Spleen (tissue), 13 donors: ENCODE results near the gene TBC1D3. TPM values are rescaled to one million over a fixed set of nuclear protein-coding genes. Genes with fewer than 3 reads are reported as not detected.
"Not testable (repeated sequence)": the region's sequence is repeated elsewhere in the genome, so short reads cannot be mapped to it uniquely, and the experiment has no call there.

Source experiments
- DNase-seq: peaks from one replicate; pipeline ENCODE4 v3.0.0-alpha.2; 2020
- H3K27ac ChIP-seq, 8 donors: fragments of 200-600 bp; sonication (generic) in 7 of 8; 1 replicate in 4 of 8; 2 replicates in 4 of 8; pipeline versions ENCODE4 v1.5.0 to v1.8.0; 2016 to 2021; ENCODE audit warnings: inconsistent platforms in 4 of 8, mild to moderate bottlenecking in 4 of 8, moderate library complexity in 1 of 8
- H3K27me3 ChIP-seq, 7 donors: fragments of 200-600 bp; sonication (generic) in 6 of 7; replicated peaks in 1 of 7; 1 replicate in 4 of 7; 2 replicates in 3 of 7; pipeline versions ENCODE4 v1.5.0 to v1.8.0; 2016 to 2021; ENCODE audit warnings: inconsistent platforms in 3 of 7, mild to moderate bottlenecking in 1 of 7
- H3K36me3 ChIP-seq, 6 donors: fragments of 200-600 bp; sonication (generic) in 5 of 6; 1 replicate in 4 of 6; 2 replicates in 2 of 6; pipeline versions ENCODE4 v1.5.0 to v1.8.0; 2016 to 2021; ENCODE audit warnings: inconsistent platforms in 2 of 6
- H3K4me1 ChIP-seq, 6 donors: fragments of 200-600 bp; sonication (generic) in 5 of 6; 1 replicate in 3 of 6; 2 replicates in 3 of 6; pipeline versions ENCODE4 v1.5.0 to v1.8.0; 2016 to 2021; ENCODE audit warnings: inconsistent platforms in 3 of 6
- H3K4me3 ChIP-seq, 8 donors: fragments of 200-600 bp; sonication (generic) in 7 of 8; 1 replicate in 4 of 8; 2 replicates in 4 of 8; pipeline versions ENCODE4 v1.5.0 to v1.8.0; 2016 to 2021; ENCODE audit warnings: inconsistent platforms in 4 of 8, mild to moderate bottlenecking in 4 of 8, moderate library complexity in 2 of 8
- H3K9me3 ChIP-seq, 8 donors: fragments of 200-600 bp; sonication (generic) in 7 of 8; 1 replicate in 4 of 8; 2 replicates in 4 of 8; pipeline versions ENCODE4 v1.5.0 to v1.8.0; 2016 to 2021; ENCODE audit warnings: inconsistent platforms in 4 of 8
- WGBS, 5 donors: extraction: QIAGEN DNeasy Blood & Tissue Kit in 3 of 5; methylation state at CpG; one replicate each; pipeline versions ENCODE4 v1.1.5 to v1.1.7; 2013 to 2018; 5-methylcytosine and 5-hydroxymethylcytosine counted together
- intact Hi-C: fragments of 100-400 bp; cut with DNase I; formaldehyde crosslinking; loops from one replicate; pipeline ENCODE4 v1.15.0; 2023; ENCODE audit warnings: low total_unique reads
- long read RNA-seq, 2 donors: transcript quantifications; one replicate each; lab custom pipeline, GENCODE V29; 2026
- polyA plus RNA-seq, 3 donors: library from polyadenylated mRNA; stranded (reverse); fragments of 200-250 nt; gene quantifications; one replicate each; pipeline ENCODE4 v1.2.1, GENCODE V29; 2013
- small RNA-seq, 4 donors: library from RNA; depleted of rRNA; stranded (forward); fragments of <200 nt; gene quantifications; one replicate each; pipeline ENCODE3, GENCODE V24; 2016
- total RNA-seq, 7 donors: library from RNA; depleted of rRNA in 3 of 7; stranded (reverse); fragments of >200 nt in 3 of 7; fragmentation: NEBNext Ultra II Directional in 4 of 7; extraction: Animal tissue kit (Norgen Biotek cat#: 25700) in 4 of 7; gene quantifications; one replicate each; pipeline versions ENCODE4 v1.1.0 to v1.2.1, GENCODE V29; 2016 to 2021
- donor health status: healthy with polysubstance abuse.
- donor health status: DM: no; HTN: no; CAD: no; lungs with moderate emphysema.
- donor health status: DM: no; HTN: no; CAD: no.
- donor health status: Bipolar disorder and iron deficiency.
- donor health status: healthy.
- donor health status: DM: no; HTN: no; CAD: no.
- donor health status: DM: yes; HTN: yes; CAD: no.

Gene TBC1D3
- not detected for total RNA-seq
- polyA plus RNA-seq = not detected
- long read RNA-seq, donor 1 = 0 reads
- long read RNA-seq, donor 2 = 0 reads

DNA sequence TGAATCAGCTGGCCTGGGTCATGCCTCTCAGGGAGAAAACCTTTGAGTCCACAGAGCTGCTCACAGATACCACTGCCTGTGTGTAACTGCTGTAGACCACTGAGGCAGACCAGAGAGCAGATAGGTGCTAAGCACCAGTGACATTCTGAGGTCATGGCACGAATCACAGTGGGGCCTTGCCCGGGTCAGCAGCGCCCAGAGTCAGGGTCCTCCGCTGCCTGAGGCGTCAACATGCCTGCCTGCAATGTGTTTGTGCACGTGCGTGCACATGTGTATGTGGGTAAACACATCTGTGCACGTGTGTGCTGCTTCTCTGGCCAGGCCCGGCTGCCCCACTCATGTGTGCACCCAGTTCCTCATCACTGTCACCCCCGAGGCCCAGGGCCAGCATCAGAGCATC is at the start of gene TBC1D3:
Gene TBC1D3, minus strand, starts transcription at position 101 of the 400 bp plus-strand sequence. CDS start 1,526 bp downstream, outside the sequence.
- H3K4me1 ChIP-seq, H3K36me3 ChIP-seq, H3K27me3 ChIP-seq, H3K27ac ChIP-seq, H3K4me3 ChIP-seq, H3K9me3 ChIP-seq, DNase-seq, intact Hi-C loops: not testable (repeated sequence)
- WGBS, 5 donors = no CpG with 5 or more reads among the region's 10 CpGs

DNA sequence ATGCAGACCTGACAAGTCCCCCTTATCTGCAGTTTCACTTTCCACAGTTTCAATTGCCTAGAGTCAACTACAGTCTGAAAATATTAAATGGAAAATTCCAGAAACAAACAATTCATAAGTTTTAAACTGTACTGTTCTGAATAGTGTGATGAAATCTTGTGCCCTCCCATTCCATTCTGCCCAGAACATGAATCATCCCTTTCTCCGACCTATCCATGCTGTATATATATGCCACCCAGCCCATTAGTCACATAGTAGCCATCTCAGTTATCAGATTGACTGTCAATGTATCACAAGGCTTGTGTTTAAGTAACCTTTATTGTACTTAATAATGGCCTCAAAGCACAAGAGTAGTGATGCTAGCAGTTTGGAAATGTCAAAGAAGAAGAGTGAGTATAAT is 40.4 kb upstream of the TBC1D3 start:
- no CpG with 5 or more reads among the region's 1 CpG for WGBS, 5 donors
- H3K27ac ChIP-seq, DNase-seq, H3K27me3 ChIP-seq, H3K4me3 ChIP-seq, H3K4me1 ChIP-seq, intact Hi-C loops, H3K36me3 ChIP-seq, H3K9me3 ChIP-seq: not testable (repeated sequence)

DNA sequence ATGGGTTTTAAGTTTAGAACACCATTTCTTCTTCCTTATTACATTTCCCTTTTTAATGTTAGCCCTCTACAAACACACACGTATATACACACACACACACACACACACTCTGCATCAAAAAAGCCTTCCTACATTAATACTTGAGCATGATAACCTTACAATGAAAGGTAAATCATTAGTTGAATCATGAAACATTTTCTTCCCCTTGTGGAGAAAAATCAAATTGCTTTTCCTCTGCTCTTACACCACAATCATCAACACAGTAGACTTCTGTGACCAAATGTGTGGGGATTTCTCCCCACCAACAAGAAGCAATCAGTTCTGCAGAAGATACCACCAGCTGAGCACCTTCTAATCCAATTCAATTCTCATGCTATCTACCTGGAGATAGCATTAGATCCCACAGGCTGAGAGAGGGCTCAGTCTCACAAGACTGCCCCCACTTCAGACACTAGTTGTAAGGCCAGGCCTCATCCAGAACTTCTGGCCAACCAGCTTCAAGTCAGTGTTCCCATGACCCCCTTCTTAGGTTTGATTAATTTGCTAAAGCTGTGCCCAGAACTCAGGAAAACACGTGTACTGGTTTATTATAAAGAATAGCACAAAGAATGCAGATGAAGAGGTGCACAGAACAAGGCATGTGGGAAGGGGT is 33.6 kb upstream of the TBC1D3 start:
- no CpG with 5 or more reads among the region's 2 CpGs for whole genome bisulfite sequencing, 5 donors
- H3K27me3 ChIP-seq, H3K36me3 ChIP-seq, H3K27ac ChIP-seq, DNase-seq, intact Hi-C loops, H3K4me1 ChIP-seq, H3K9me3 ChIP-seq, H3K4me3 ChIP-seq: not testable (repeated sequence)

DNA sequence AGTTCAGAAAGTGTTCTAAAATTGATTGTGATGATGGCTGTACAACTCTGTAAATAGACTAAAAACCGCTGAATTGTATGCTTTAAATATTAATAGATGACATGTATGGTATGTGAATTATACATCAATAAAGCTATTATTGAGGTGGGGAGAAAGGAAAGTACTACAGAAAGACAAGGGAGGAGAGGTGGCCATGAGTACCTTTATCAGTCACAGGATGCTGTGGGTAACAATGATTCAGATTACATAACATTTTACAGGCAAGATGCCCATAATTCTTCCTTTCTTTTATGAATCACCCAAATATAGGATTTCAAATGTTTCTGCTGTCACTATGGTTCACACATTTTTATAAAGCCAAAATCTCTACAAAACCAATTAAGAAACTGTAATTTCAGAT is 28.5 kb upstream of the TBC1D3 start:
- DNase-seq, H3K36me3 ChIP-seq, H3K27me3 ChIP-seq, H3K4me3 ChIP-seq, H3K27ac ChIP-seq, intact Hi-C loops, H3K9me3 ChIP-seq, H3K4me1 ChIP-seq: not testable (repeated sequence)
- WGBS, 5 donors = no CpG with 5 or more reads among the region's 1 CpG

DNA sequence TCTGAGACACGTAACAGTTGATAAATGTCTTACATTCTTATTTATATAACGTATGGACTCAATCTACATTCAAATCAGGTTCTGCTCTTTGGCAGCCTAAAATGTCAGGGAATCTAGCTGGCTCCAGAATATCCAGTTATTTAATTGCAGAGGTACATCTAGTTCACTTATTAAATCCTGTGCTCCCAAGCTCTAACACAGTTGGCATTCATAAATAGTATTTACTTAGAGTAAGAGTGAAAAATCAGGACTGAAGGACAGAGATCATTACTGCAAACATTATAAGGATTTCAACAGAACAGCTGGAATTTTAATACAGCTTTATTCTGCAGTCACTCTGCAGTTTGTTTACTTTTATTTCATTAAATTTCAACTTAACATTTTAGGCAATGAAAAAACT is 7.9 kb upstream of the TBC1D3 start:
- H3K36me3 ChIP-seq, intact Hi-C loops, H3K4me3 ChIP-seq, DNase-seq, H3K9me3 ChIP-seq, H3K27ac ChIP-seq, H3K4me1 ChIP-seq, H3K27me3 ChIP-seq: not testable (repeated sequence)
- WGBS, 5 donors = no CpG with 5 or more reads among the region's 2 CpGs

DNA sequence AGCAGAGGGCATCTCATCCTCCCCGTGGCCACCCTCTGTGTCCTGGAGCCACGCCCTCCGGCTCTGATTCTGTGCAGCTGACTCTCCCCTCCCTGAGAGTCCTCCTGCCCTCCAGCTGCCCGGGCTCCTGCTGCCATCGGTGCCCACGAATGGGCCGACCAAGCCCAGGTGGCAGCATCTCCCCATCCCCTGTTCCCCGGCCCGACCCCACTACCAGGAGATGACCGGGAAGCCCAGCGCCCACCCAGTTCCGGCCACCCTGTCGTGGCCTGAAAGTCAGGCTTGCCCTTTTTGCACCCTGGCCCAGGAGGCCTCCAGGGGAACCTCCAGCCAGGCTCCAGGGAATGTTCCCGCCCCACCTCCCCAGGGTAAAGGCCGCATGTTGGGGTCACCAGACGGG is 57.5 kb downstream of the TBC1D3 start:
- 88 to 97% (median 92%) methylated on average over 8 to 10 of the region's 16 CpGs; no CpG with 5 or more reads in 2 of the 5 donors for WGBS, 5 donors
- DNase-seq, H3K4me3 ChIP-seq, H3K4me1 ChIP-seq, H3K27ac ChIP-seq, H3K9me3 ChIP-seq, H3K27me3 ChIP-seq, H3K36me3 ChIP-seq, intact Hi-C loops: not testable (repeated sequence)

Small RNAs within 50 kb of the gene (small RNA-seq; reads per million reads assigned to genes)
- 0 reads per million in 4 donors for gene RF00019
- 0 reads per million in 4 donors for gene RNA5SP526

Other genes with a start within 250 kb of the TBC1D3 start
- 10 to 100 TPM in 6 of 7 donors, 1 to 10 TPM in 1; 7.4 to 29.9 (median 21.3) TPM for gene TBC1D3L, start 203.5 kb downstream of the TBC1D3 start, total RNA-seq
- gene TBC1D3L, start 203.5 kb downstream of the TBC1D3 start, polyA plus RNA-seq = 10 to 100 TPM in 2 of 3 donors, 1 to 10 TPM in 1; 8.1 to 31.3 (median 14.2) TPM
- under 1 TPM in 3 of 7 donors, not detected in 4; 0.37 to 0.79 (median 0.51) TPM for gene TBC1D3D, start 188.6 kb downstream of the TBC1D3 start, total RNA-seq
- gene TBC1D3D, start 188.6 kb downstream of the TBC1D3 start, polyA plus RNA-seq = under 1 TPM in 1 of 3 donors, not detected in 2; 0.10 TPM
- 1 to 10 TPM in 1 of 7 donors, under 1 TPM in 1, not detected in 5; 0.52 to 8.0 TPM for gene TBC1D3C, start 123.9 kb downstream of the TBC1D3 start, total RNA-seq
- gene TBC1D3C, start 123.9 kb downstream of the TBC1D3 start, polyA plus RNA-seq = 1 to 10 TPM in 1 of 3 donors, not detected in 2; 2.8 TPM
- not detected for gene TBC1D3E, start 64.6 kb downstream of the TBC1D3 start, total RNA-seq
- gene TBC1D3E, start 64.6 kb downstream of the TBC1D3 start, polyA plus RNA-seq = under 1 TPM in 1 of 3 donors, not detected in 2; 0.13 TPM
- gene MRPL45, start 104.6 kb upstream of the TBC1D3 start, total RNA-seq = 10 to 100 TPM; 17.4 to 25.5 (median 19.3) TPM
- gene MRPL45, start 104.6 kb upstream of the TBC1D3 start, polyA plus RNA-seq = 10 to 100 TPM; 17.8 to 25.6 (median 24.1) TPM
- under 1 TPM in 4 of 7 donors, not detected in 3; 0.03 to 0.17 (median 0.06) TPM for gene GPR179, start 151.4 kb upstream of the TBC1D3 start, total RNA-seq
- under 1 TPM in 1 of 3 donors, not detected in 2; 0.03 TPM for gene GPR179, start 151.4 kb upstream of the TBC1D3 start, polyA plus RNA-seq
- 10 to 100 TPM in 5 of 7 donors, 1 to 10 TPM in 2; 8.7 to 20.2 (median 12.0) TPM for gene SOCS7, start 159.3 kb upstream of the TBC1D3 start, total RNA-seq
- 1 to 10 TPM; 1.2 to 4.4 (median 1.2) TPM for gene SOCS7, start 159.3 kb upstream of the TBC1D3 start, polyA plus RNA-seq
- 100 to 1,000 TPM in 4 of 7 donors, 10 to 100 TPM in 3; 60.5 to 250 (median 109) TPM for gene ARHGAP23, start 235.9 kb upstream of the TBC1D3 start, total RNA-seq
- 10 to 100 TPM in 1 of 3 donors, 1 to 10 TPM in 2; 7.5 to 35.4 (median 9.0) TPM for gene ARHGAP23, start 235.9 kb upstream of the TBC1D3 start, polyA plus RNA-seq